ENCODE results near the gene FKBP4. TPM values are rescaled to one million over a fixed set of nuclear protein-coding genes. Genes with fewer than 3 reads are reported as not detected.
A peak's percentile ranks its signal among the peaks of the same experiment; 100 is the strongest.

The FKBP4 gene
- total and polyA plus RNA-seq, 2 donors (not counting 3 experiments of a cell fraction or from before 2014, with no cell fraction given), result 31.0 to 85.6 TPM

GRCh38 chr12:2834581-2835491, 40.1 kb downstream of the FKBP4 start, which contains the start of gene NRIP2:
NRIP2 (minus strand) TSS chr12:2835035; CDS start chr12:2834983, 52 bp downstream.
- Histone ChIP-seq H3K9ac (replicated peaks; ENCODE audit: extremely low read depth, insufficient read depth, low read length) (no peak within 1 kb of the TSS), H4K20me1 (replicated peaks; ENCODE audit: control insufficient read depth, extremely low read depth, insufficient read depth, low read length) (no peaks in the 10 kb centered on the region), H3K4me2 (ENCODE audit: insufficient read depth, low read length) (no peak within 1 kb of the TSS), H3K27ac (ENCODE audit: insufficient read depth, low read depth, low read length) (no peak within 1 kb of the TSS), H3K9me1 (replicated peaks; ENCODE audit: control insufficient read depth, extremely low read depth, insufficient read depth, low read length) (no peaks in the 10 kb centered on the region), H3K27me3 (ENCODE audit: control insufficient read depth in 2 of 2, insufficient read depth in 2 of 2, low read length in 2 of 2) (peaks cover 0 to 4% of the 10 kb centered on the region in 2 experiments), H3K4me1 (ENCODE audit: control insufficient read depth, extremely low read depth, insufficient read depth, low read length) (no peaks in the 10 kb centered on the region), H3K4me3 (replicated peaks in 1 of 3; ENCODE audit: insufficient read depth in 1 of 3, low read depth in 1 of 3, low read length in 3 of 3) (no peak within 1 kb of the TSS), H3K36me3 (ENCODE audit: control insufficient read depth in 2 of 2, extremely low read depth in 1 of 2, insufficient read depth in 2 of 2, low read length in 2 of 2) (peaks cover 0 to 2% of the 10 kb centered on the region in 2 experiments), H3K79me2 (ENCODE audit: control insufficient read depth, insufficient read depth, low read length) (no peaks in the 10 kb centered on the region), H2AFZ (ENCODE audit: low read depth, low read length) (no peak within 1 kb of the TSS), H3K9me3 (replicated peaks; ENCODE audit: control insufficient read depth, insufficient read depth, low read length) (no peaks in the 10 kb centered on the region)
- TF ChIP-seq POLR2AphosphoS5 (IDR thresholded peaks at IDR 0.05; ENCODE audit: insufficient read depth, low read depth, low read length), result no peak
- POLR2A ChIA-PET, result no interaction called here
- dilution Hi-C loops (cut with MboI; ENCODE audit: extremely low pct_ligation_motif_present, low sequenced_read_pairs), result no loop called here
- FAIRE-seq, result no peak
- CTCF ChIA-PET, result interaction anchor here (0.8 to 2.8 kb wide), 5 partner anchors 10 to 207 kb away, joined by 3 to 12 read pairs (median 5); no protein-coding TSS in a partner anchor
- intact Hi-C loops (cut with micrococcal nuclease), result no loop called here
- peak; percentile 29 for DNase-seq (ENCODE audit: low read depth, low spot score)
- no TSS peak for BruUV-seq (replicated peaks)

GRCh38 chr12:2835691-2836403, 41.1 kb downstream of the FKBP4 start:
- POLR2A ChIA-PET, result no interaction called here
- TF ChIP-seq GATA2 (IDR thresholded peaks at IDR 0.05; ENCODE audit: insufficient read depth, insufficient read length, low read depth, low read length) (no peak), CTCF (IDR thresholded peaks at IDR 0.05; ENCODE audit: extremely low read depth in 1 of 2, insufficient read depth in 1 of 2, low read depth in 1 of 2, low read length in 2 of 2) (no peak), EZH2 (IDR thresholded peaks at IDR 0.05; ENCODE audit: borderline replicate concordance, low read depth, low read length, severe bottlenecking) (no peak), JUN (IDR thresholded peaks at IDR 0.05; ENCODE audit: borderline replicate concordance, insufficient read depth, insufficient read length, low read depth) (no peak), MAX (IDR thresholded peaks at IDR 0.05; ENCODE audit: insufficient read depth, insufficient read length) (no peak), FOS (IDR thresholded peaks at IDR 0.05; ENCODE audit: borderline replicate concordance, insufficient read depth, low read length) (no peak), POLR2AphosphoS5 (IDR thresholded peaks at IDR 0.05; ENCODE audit: insufficient read depth, low read depth, low read length) (no peak), MYC (IDR thresholded peaks at IDR 0.05; ENCODE audit: low read depth, low read length) (no peak), POLR2A (IDR thresholded peaks at IDR 0.05; ENCODE audit: low read depth, low read length) (no peak)
- H3K9me3 ChIP-seq (replicated peaks; ENCODE audit: control insufficient read depth, insufficient read depth, low read length), result no peaks in the 10 kb centered on the region
- no peak for FAIRE-seq
- no peaks in the 10 kb centered on the region for H3K36me3 ChIP-seq (ENCODE audit: control insufficient read depth in 2 of 2, extremely low read depth in 1 of 2, insufficient read depth in 2 of 2, low read length in 2 of 2)
- H3K4me3 ChIP-seq (replicated peaks in 1 of 3; ENCODE audit: insufficient read depth in 1 of 3, low read depth in 1 of 3, low read length in 3 of 3), result no peak overlapping the region
- no peaks in the 10 kb centered on the region for H3K79me2 ChIP-seq (ENCODE audit: control insufficient read depth, insufficient read depth, low read length)
- no peak overlapping the region for H3K27ac ChIP-seq (ENCODE audit: insufficient read depth, low read depth, low read length)
- H4K20me1 ChIP-seq (replicated peaks; ENCODE audit: control insufficient read depth, extremely low read depth, insufficient read depth, low read length), result no peaks in the 10 kb centered on the region
- dilution Hi-C loops (cut with MboI; ENCODE audit: extremely low pct_ligation_motif_present, low sequenced_read_pairs) (no loop called here), intact Hi-C loops (cut with micrococcal nuclease) (no loop called here)
- DNase-seq (ENCODE audit: low read depth, low spot score), result no peak
- H2AFZ ChIP-seq (ENCODE audit: low read depth, low read length), result no peak overlapping the region
- no peaks in the 10 kb centered on the region for H3K4me1 ChIP-seq (ENCODE audit: control insufficient read depth, extremely low read depth, insufficient read depth, low read length)
- no peak overlapping the region for H3K4me2 ChIP-seq (ENCODE audit: insufficient read depth, low read length)
- no peaks in the 10 kb centered on the region for H3K9me1 ChIP-seq (replicated peaks; ENCODE audit: control insufficient read depth, extremely low read depth, insufficient read depth, low read length)
- BruUV-seq (replicated peaks), result no TSS peak
- CTCF ChIA-PET, result interaction anchor here (0.8 to 2.8 kb wide), 4 partner anchors 10 to 205 kb away, joined by 3 to 12 read pairs (median 6); no protein-coding TSS in a partner anchor
- no peak overlapping the region for H3K9ac ChIP-seq (replicated peaks; ENCODE audit: extremely low read depth, insufficient read depth, low read length)
- peaks cover 0 to 4% of the 10 kb centered on the region in 2 experiments for H3K27me3 ChIP-seq (ENCODE audit: control insufficient read depth in 2 of 2, insufficient read depth in 2 of 2, low read length in 2 of 2)
